Fibroblast of lung (primary cell): ENCODE data around the gene KPNA1. TPM values are rescaled to one million over a fixed set of nuclear protein-coding genes. Genes with fewer than 3 reads are reported as not detected.

ENCODE experiments used
- DNase-seq, 2 donors: peaks; one replicate each; pipeline versions ENCODE4 v3.0.0 to v3.0.0-alpha.2; 2010; ENCODE audit warnings: low read depth in 2 of 2
- H2AFZ ChIP-seq: 2 replicates; pipeline ENCODE4 v1.5.1; 2012; ENCODE audit warnings: low read length, control low read depth, inconsistent platforms
- H3K27ac ChIP-seq: 2 replicates; pipeline ENCODE4 v1.5.1; 2011; ENCODE audit warnings: low read length, control low read depth; ENCODE audit not compliant: insufficient read depth
- H3K27me3 ChIP-seq: 2 replicates; pipeline ENCODE4 v1.5.1; 2011; ENCODE audit warnings: mild to moderate bottlenecking, low read length; ENCODE audit not compliant: control insufficient read depth, insufficient read depth
- H3K36me3 ChIP-seq: 2 replicates; pipeline ENCODE4 v1.5.1; 2011; ENCODE audit warnings: low read length; ENCODE audit not compliant: control insufficient read depth, insufficient read depth
- H3K4me1 ChIP-seq: 2 replicates; pipeline ENCODE4 v1.5.1; 2011; ENCODE audit warnings: low read length; ENCODE audit not compliant: control insufficient read depth, insufficient read depth; ENCODE audit errors: extremely low read depth
- H3K4me2 ChIP-seq: 2 replicates; pipeline ENCODE4 v1.5.1; 2011; ENCODE audit warnings: low read length, control low read depth; ENCODE audit not compliant: insufficient read depth; ENCODE audit errors: extremely low read depth
- H3K4me3 ChIP-seq, 4 experiments: fragments of 200-600 bp in 1 of 4; sonication (generic) in 1 of 4; replicated peaks in 1 of 4; 2 replicates each; pipeline ENCODE4 v1.5.1; 2011 to 2016; ENCODE audit warnings: low read length in 4 of 4, low read depth in 3 of 4, mild to moderate bottlenecking in 3 of 4, control low read depth in 2 of 4, inconsistent platforms in 1 of 4, mixed read lengths in 1 of 4; ENCODE audit not compliant: insufficient read depth in 1 of 4; ENCODE audit errors: control extremely low read depth in 1 of 4
- H3K79me2 ChIP-seq: 2 replicates; pipeline ENCODE4 v1.5.1; 2012; ENCODE audit warnings: mild to moderate bottlenecking, low read length, inconsistent platforms; ENCODE audit not compliant: control insufficient read depth, insufficient read depth
- H3K9ac ChIP-seq: 2 replicates; pipeline ENCODE4 v1.5.1; 2011; ENCODE audit warnings: mild to moderate bottlenecking, low read length, control low read depth; ENCODE audit not compliant: insufficient read depth
- H3K9me3 ChIP-seq: 2 replicates; pipeline ENCODE4 v1.5.1; 2012; ENCODE audit warnings: low read depth, low read length; ENCODE audit not compliant: control insufficient read depth, insufficient read depth
- H4K20me1 ChIP-seq: 2 replicates; pipeline ENCODE4 v1.5.1; 2011; ENCODE audit warnings: low read length; ENCODE audit not compliant: control insufficient read depth, insufficient read depth; ENCODE audit errors: extremely low read depth
- EZH2 ChIP-seq: IDR thresholded peaks from 2 replicates; pipeline ENCODE4 v1.5.1; 2012; ENCODE audit warnings: low read length, control low read depth, mild to moderate bottlenecking; ENCODE audit errors: missing control alignments
- polyA plus RNA-seq, 2 donors: library from polyadenylated mRNA; depleted of rRNA in 1 of 2; stranded (reverse) in 1 of 2; unstranded in 1 of 2; fragments of >200 nt; gene quantifications; 2 replicates each; pipeline ENCODE4 v1.2.1, GENCODE V29; 2011 to 2012; ENCODE audit warnings: missing spikeins in 1 of 2
- total RNA-seq: library from RNA; depleted of rRNA; stranded (reverse); fragments of >200 nt; gene quantifications from 2 replicates; pipeline ENCODE4 v1.2.1, GENCODE V29; 2014
- TF ChIP-seq, protein P1 (sequence below), 2 donors: IDR thresholded peaks in 1 of 2; conservative IDR thresholded peaks in 1 of 2; 1 replicate in 1 of 2; 2 replicates in 1 of 2; pipeline ENCODE4 v1.5.1; 2011 to 2012; ENCODE audit warnings: low read length in 2 of 2, control low read depth in 1 of 2, inconsistent platforms in 1 of 2, low read depth in 1 of 2, mild to moderate bottlenecking in 1 of 2

Gene KPNA1
- total and polyA plus RNA-seq, 2 donors (not counting 1 experiment from before 2014, with no cell fraction given), result 23.9 to 56.0 TPM

DNA sequence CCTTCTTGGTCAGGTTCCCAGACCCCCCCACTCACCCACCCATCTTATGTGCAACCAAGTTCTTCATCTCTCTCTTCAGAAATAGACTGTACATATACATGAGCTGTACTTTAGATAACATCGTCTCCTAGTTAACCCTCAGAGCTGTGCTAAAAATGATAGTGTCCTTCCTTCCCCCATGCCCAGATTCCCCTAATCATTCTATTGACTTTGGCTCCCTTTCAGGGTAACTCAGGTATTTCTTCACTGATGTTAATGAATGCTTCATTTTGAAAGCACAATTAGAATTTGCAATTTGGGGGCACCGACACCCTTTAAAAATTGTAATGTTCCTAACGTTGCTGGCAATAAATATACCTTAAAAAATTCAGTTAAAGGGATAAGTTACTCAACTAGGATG, 38.4 kb upstream of the KPNA1 start:
- Histone ChIP-seq H2AFZ (no peak overlapping the region), H3K27me3 (no peaks in the 10 kb centered on the region), H3K4me1 (no peaks in the 10 kb centered on the region), H3K27ac (no peak overlapping the region), H3K4me3 (no peak overlapping the region), H3K4me2 (no peak overlapping the region), H3K79me2 (no peaks in the 10 kb centered on the region), H3K9ac (no peak overlapping the region), H3K9me3 (no peaks in the 10 kb centered on the region), H3K36me3 (peaks cover 9% of the 10 kb centered on the region), H4K20me1 (no peaks in the 10 kb centered on the region)
- DNase-seq, result no peak
- TF ChIP-seq, protein P1, sequence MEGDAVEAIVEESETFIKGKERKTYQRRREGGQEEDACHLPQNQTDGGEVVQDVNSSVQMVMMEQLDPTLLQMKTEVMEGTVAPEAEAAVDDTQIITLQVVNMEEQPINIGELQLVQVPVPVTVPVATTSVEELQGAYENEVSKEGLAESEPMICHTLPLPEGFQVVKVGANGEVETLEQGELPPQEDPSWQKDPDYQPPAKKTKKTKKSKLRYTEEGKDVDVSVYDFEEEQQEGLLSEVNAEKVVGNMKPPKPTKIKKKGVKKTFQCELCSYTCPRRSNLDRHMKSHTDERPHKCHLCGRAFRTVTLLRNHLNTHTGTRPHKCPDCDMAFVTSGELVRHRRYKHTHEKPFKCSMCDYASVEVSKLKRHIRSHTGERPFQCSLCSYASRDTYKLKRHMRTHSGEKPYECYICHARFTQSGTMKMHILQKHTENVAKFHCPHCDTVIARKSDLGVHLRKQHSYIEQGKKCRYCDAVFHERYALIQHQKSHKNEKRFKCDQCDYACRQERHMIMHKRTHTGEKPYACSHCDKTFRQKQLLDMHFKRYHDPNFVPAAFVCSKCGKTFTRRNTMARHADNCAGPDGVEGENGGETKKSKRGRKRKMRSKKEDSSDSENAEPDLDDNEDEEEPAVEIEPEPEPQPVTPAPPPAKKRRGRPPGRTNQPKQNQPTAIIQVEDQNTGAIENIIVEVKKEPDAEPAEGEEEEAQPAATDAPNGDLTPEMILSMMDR (conservative IDR thresholded peaks at IDR 0.05 in 1 of 2, IDR thresholded peaks at IDR 0.05 in 1 of 2; ENCODE audit: low read depth in 1 of 2, low read length in 2 of 2), result no peak
- no peak for TF ChIP-seq EZH2

DNA sequence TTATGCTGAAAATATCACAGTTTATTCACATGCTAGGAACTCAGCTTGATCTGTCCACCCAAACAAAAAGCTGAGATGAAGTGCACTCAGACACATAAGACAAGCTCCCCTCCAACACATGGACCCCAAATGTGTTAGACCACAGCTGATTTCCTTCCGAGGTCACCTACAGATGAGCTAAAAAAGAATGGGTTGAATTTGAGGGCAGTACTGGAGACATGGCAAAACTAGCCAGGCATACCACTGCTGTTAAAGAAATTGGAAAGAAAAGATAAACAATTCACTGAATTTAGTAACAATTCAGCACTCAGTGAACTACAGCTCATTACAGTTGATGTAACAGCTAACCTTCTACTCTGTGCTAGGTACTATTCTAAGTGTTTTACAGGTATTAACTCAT, 33.9 kb upstream of the KPNA1 start:
- no peak for DNase-seq
- TF ChIP-seq EZH2, result no peak
- TF ChIP-seq, protein P1 (conservative IDR thresholded peaks at IDR 0.05 in 1 of 2, IDR thresholded peaks at IDR 0.05 in 1 of 2; ENCODE audit: low read depth in 1 of 2, low read length in 2 of 2), result no peak
- no peak overlapping the region for H3K9ac ChIP-seq
- no peaks in the 10 kb centered on the region for H3K4me1 ChIP-seq
- H3K9me3 ChIP-seq, result no peaks in the 10 kb centered on the region
- peaks cover 11% of the 10 kb centered on the region for H3K36me3 ChIP-seq
- H3K4me3 ChIP-seq, result no peak overlapping the region
- H3K27me3 ChIP-seq, result no peaks in the 10 kb centered on the region
- H4K20me1 ChIP-seq, result no peaks in the 10 kb centered on the region
- H3K4me2 ChIP-seq, result no peak overlapping the region
- no peak overlapping the region for H3K27ac ChIP-seq
- H3K79me2 ChIP-seq, result no peaks in the 10 kb centered on the region
- H2AFZ ChIP-seq, result no peak overlapping the region

GRCh38 chr3:122548076-122548475, 33.3 kb upstream of the KPNA1 start:
- H3K4me2 ChIP-seq, result no peak overlapping the region
- no peaks in the 10 kb centered on the region for H3K79me2 ChIP-seq
- DNase-seq, result no peak
- no peaks in the 10 kb centered on the region for H3K27me3 ChIP-seq
- no peaks in the 10 kb centered on the region for H3K4me1 ChIP-seq
- H3K27ac ChIP-seq, result no peak overlapping the region
- no peaks in the 10 kb centered on the region for H4K20me1 ChIP-seq
- H3K36me3 ChIP-seq, result peaks cover 9% of the 10 kb centered on the region
- H3K4me3 ChIP-seq, result no peak overlapping the region
- no peak overlapping the region for H2AFZ ChIP-seq
- H3K9ac ChIP-seq, result no peak overlapping the region
- no peak for TF ChIP-seq EZH2
- TF ChIP-seq, protein P1 (conservative IDR thresholded peaks at IDR 0.05 in 1 of 2, IDR thresholded peaks at IDR 0.05 in 1 of 2; ENCODE audit: low read depth in 1 of 2, low read length in 2 of 2), result no peak
- H3K9me3 ChIP-seq, result no peaks in the 10 kb centered on the region
